Adipocyte (in vitro differentiated cells): ENCODE data around the gene KIF18A.

Experiments used
- DNase-seq: peaks from one replicate; pipeline ENCODE4 v3.0.0-alpha.2; 2015; ENCODE audit warnings: low read depth
- H3K27me3 ChIP-seq: replicated peaks from 2 replicates; pipeline ENCODE4 v1.7.0; 2013; ENCODE audit warnings: mild to moderate bottlenecking, low read length, moderate library complexity; ENCODE audit not compliant: control insufficient read depth, insufficient read depth
- H3K36me3 ChIP-seq: 2 replicates; pipeline ENCODE4 v1.7.0; 2013; ENCODE audit warnings: low read length, mild to moderate bottlenecking, moderate library complexity; ENCODE audit not compliant: control insufficient read depth, insufficient read depth, severe bottlenecking
- H3K4me1 ChIP-seq: 2 replicates; pipeline ENCODE4 v1.7.0; 2013; ENCODE audit warnings: mild to moderate bottlenecking, low read length, moderate library complexity; ENCODE audit not compliant: control insufficient read depth, insufficient read depth
- H3K4me3 ChIP-seq: 2 replicates; pipeline ENCODE4 v1.7.0; 2013; ENCODE audit warnings: mild to moderate bottlenecking, low read length, moderate library complexity
- H3K9ac ChIP-seq: 2 replicates; pipeline ENCODE4 v1.7.0; 2013; ENCODE audit warnings: mild to moderate bottlenecking, low read length, moderate library complexity
- H3K9me3 ChIP-seq: 2 replicates; pipeline ENCODE4 v1.7.0; 2013; ENCODE audit warnings: mild to moderate bottlenecking, low read length, moderate library complexity; ENCODE audit not compliant: control insufficient read depth

KIF18A gene

DNA sequence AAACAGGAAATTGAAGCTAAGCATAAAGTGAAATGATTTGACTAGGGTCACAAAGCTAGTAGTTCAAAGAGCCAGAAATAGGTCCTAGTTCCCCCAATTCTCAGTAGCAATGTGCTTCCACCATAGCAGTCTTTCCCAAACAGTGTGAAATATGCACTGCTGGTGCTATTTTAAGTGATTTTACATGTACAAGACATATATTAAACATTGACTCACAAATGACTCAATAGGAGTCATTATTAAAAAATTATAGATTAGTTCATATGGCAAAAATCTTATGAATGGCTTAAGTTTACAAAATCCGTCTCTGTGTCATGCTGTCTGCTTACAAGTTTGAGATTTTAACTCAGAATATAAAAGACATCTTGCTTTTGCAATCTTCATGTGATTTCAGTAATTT lies 21.4 kb downstream of the KIF18A start:
- Histone ChIP-seq H3K9me3 (no peaks in the 10 kb centered on the region), H3K36me3 (no peaks in the 10 kb centered on the region), H3K9ac (no peak overlapping the region), H3K27me3 (no peaks in the 10 kb centered on the region), H3K4me3 (no peak overlapping the region), H3K4me1 (peaks cover 4% of the 10 kb centered on the region)
- DNase-seq: peak; percentile 38

DNA sequence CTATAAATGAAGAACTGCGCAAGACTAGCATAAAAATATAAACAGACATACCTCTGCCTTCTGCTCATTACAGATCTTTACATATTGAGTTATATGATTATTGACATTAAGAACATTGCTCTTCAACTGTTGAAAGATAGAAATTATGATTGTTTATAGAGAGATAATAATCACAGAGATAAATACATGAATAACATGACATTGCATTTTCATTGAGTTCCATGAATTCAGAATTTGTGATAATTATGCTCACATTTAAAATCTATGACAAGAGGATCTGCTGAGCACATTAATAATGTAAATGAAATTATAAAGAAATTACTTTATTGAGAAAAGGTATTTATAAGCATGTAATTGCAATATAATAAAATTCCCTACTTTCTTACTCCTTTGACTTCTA lies 24.8 kb downstream of the KIF18A start:
- Histone ChIP-seq H3K4me3 (no peak overlapping the region), H3K9ac (no peak overlapping the region), H3K9me3 (no peaks in the 10 kb centered on the region), H3K27me3 (no peaks in the 10 kb centered on the region), H3K36me3 (no peaks in the 10 kb centered on the region), H3K4me1 (peaks cover 4% of the 10 kb centered on the region)
- no peak for DNase-seq

GRCh38 chr11:28077521-28077920 lies 30.4 kb downstream of the KIF18A start:
- no peak for DNase-seq

DNA sequence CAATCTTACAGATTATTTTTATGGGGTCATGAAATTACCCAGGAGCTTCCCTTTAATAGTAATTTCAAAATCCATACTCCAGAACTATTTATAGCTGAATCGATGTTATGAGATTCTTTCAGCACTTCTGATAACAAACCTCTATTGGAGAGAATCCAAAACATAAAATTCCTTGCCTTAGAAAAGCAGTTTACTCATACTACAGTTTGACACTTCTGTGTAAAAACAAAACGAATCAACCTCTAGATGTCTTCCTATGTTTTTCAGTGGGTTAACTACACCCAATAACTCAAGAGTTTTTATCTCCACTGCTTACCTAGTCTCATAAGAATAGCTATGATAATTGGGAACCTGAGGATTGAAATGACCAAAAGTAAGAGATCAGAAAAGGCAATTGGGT lies 35.6 kb downstream of the KIF18A start:
- H3K36me3 ChIP-seq: no peaks in the 10 kb centered on the region
- H3K4me1 ChIP-seq: peaks cover 5% of the 10 kb centered on the region
- no peaks in the 10 kb centered on the region for H3K27me3 ChIP-seq
- peak; percentile 28 for DNase-seq
- H3K4me3 ChIP-seq: no peak overlapping the region
- H3K9me3 ChIP-seq: no peaks in the 10 kb centered on the region
- no peak overlapping the region for H3K9ac ChIP-seq

More at GRCh38 chr11:28077521-28077920, 30.4 kb downstream of the KIF18A start:
- Histone ChIP-seq H3K9me3 (no peaks in the 10 kb centered on the region), H3K4me3 (no peak overlapping the region), H3K27me3 (no peaks in the 10 kb centered on the region), H3K4me1 (no peaks in the 10 kb centered on the region), H3K36me3 (no peaks in the 10 kb centered on the region), H3K9ac (no peak overlapping the region)

GRCh38 chr11:28071305-28071704 lies 36.7 kb downstream of the KIF18A start:
- H3K4me3 ChIP-seq: no peak overlapping the region
- peaks cover 5% of the 10 kb centered on the region for H3K4me1 ChIP-seq
- no peak for DNase-seq
- H3K36me3 ChIP-seq: no peaks in the 10 kb centered on the region
- H3K9me3 ChIP-seq: no peaks in the 10 kb centered on the region
- H3K27me3 ChIP-seq: no peaks in the 10 kb centered on the region
- no peak overlapping the region for H3K9ac ChIP-seq

- no peaks in the 10 kb centered on the region for H3K9me3 ChIP-seq
- peak; percentile 20 for DNase-seq
- no peaks in the 10 kb centered on the region for H3K36me3 ChIP-seq
- H3K27me3 ChIP-seq: no peaks in the 10 kb centered on the region
- no peak overlapping the region for H3K9ac ChIP-seq
- no peak overlapping the region for H3K4me3 ChIP-seq
- no peaks in the 10 kb centered on the region for H3K4me1 ChIP-seq
These were observed 49.6 kb downstream of the KIF18A start for GRCh38 chr11:28058333-28058732.

DNA sequence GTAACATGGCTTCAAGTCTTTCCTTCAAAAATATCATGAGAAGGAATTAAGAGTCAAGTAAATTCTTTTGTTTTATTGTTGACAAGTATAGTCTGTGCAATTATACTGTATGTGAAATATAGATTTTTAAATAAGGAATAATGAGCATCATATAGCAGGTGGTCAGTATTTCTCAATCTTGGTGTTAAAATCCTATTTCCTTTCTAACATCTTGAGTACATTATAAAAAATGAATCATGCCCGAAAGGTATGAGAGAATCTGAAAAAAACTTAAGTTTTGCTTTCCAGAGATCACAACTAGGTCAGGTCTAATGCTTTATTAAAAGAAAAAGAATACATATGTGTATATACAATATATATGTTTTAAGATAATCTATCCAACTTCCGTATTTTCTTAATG lies 53.1 kb downstream of the KIF18A start:
- DNase-seq: no peak
- no peak overlapping the region for H3K4me3 ChIP-seq
- no peaks in the 10 kb centered on the region for H3K36me3 ChIP-seq
- H3K9me3 ChIP-seq: no peaks in the 10 kb centered on the region
- no peaks in the 10 kb centered on the region for H3K4me1 ChIP-seq
- H3K27me3 ChIP-seq: no peaks in the 10 kb centered on the region
- no peak overlapping the region for H3K9ac ChIP-seq

GRCh38 chr11:28049338-28050216 lies 58.4 kb downstream of the KIF18A start:
- H3K4me3 ChIP-seq: no peak overlapping the region
- no peaks in the 10 kb centered on the region for H3K4me1 ChIP-seq
- no peaks in the 10 kb centered on the region for H3K36me3 ChIP-seq
- no peaks in the 10 kb centered on the region for H3K9me3 ChIP-seq
- DNase-seq: no peak
- no peak overlapping the region for H3K9ac ChIP-seq
- no peaks in the 10 kb centered on the region for H3K27me3 ChIP-seq

DNA sequence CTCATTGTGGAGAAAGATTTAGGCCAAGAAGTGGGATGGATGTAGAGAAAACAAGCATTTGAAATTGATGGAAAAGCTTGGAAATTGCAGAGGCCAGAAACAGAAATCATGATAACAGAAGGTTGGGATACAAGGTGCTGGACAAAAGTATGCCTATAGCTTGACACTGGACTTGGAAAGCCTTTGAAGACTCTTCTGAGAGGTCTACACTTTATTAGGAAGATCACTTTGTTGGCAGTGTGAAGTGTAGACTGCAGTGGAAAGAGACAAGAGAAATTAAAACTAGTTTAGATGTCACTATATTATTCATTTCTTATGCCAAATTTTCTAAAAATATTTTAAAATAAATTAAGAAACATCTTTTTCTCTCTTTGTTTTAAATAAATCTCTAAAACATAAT lies 59.1 kb downstream of the KIF18A start:
- no peaks in the 10 kb centered on the region for H3K4me1 ChIP-seq
- no peaks in the 10 kb centered on the region for H3K27me3 ChIP-seq
- H3K4me3 ChIP-seq: no peak overlapping the region
- DNase-seq: no peak
- H3K9ac ChIP-seq: no peak overlapping the region
- no peaks in the 10 kb centered on the region for H3K9me3 ChIP-seq
- H3K36me3 ChIP-seq: no peaks in the 10 kb centered on the region

DNA sequence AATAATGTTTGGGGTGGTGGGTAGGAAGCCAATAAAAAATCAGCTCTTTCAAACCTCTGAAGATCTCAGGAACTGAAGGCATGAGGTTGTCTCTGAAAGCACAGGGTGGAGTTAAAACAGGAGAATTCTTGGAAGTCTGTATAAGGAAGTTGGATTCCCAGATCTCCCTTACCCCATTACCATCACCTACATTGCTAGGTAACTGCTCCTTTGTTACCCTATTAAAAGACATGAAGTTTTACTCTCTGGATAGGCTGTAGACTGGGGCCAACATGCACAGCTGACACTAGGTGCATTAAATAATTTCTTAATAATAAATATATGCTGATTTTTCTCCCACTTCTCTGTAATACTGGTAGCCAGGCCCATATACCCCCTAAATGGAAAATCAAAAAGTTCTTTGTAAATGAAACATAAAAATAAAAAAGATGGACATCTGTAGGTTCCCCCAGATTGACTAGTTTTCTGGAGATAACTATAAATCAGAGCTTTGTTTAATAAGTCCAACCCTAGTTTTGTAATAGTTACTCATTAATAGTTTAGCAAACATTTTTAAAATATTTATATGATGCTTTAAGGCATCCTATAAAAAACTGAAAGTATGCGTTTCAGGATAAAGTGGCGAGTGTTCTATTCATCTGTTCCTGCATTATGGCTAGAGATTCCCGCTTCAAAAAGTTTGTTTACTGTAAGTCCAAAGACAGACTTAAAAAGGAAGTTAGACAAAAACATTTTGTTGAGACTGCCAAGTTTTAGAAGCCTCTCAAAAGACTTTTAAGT lies 63.8 kb downstream of the KIF18A start:
- H3K27me3 ChIP-seq: no peaks in the 10 kb centered on the region
- H3K4me1 ChIP-seq: no peaks in the 10 kb centered on the region
- no peak for DNase-seq
- H3K9ac ChIP-seq: no peak overlapping the region
- no peaks in the 10 kb centered on the region for H3K36me3 ChIP-seq
- H3K9me3 ChIP-seq: no peaks in the 10 kb centered on the region
- no peak overlapping the region for H3K4me3 ChIP-seq

DNA sequence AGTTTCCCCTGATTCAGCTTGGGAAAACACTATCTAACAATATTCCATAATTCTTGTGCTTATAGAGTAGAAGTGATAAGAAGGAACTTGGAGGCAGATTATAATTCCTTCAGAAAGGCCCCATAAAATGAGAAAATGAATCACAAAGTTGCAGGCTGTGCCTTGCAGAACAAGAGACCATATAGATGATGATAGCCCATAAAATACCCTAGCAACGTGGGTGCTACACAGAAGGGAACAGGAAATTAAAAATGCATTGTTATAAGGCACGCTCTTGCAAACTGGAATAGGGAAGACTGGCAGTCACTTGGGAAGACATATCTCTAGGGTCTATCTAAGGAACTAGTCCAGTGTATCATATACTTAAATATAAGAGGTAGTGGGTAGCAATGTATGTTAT lies 67.6 kb downstream of the KIF18A start:
- Histone ChIP-seq H3K36me3 (no peaks in the 10 kb centered on the region), H3K4me1 (no peaks in the 10 kb centered on the region), H3K9me3 (no peaks in the 10 kb centered on the region), H3K4me3 (no peak overlapping the region), H3K27me3 (no peaks in the 10 kb centered on the region), H3K9ac (no peak overlapping the region)
- no peak for DNase-seq
